Ishikawa (cell line): ENCODE data around the gene LUM.

Source experiments
- CEBPB ChIP-seq: IDR thresholded peaks from 2 replicates; pipeline ENCODE4 v1.6.1; 2012
- CREB1 ChIP-seq: IDR thresholded peaks from 2 replicates; pipeline ENCODE4 v1.6.1; 2012; ENCODE audit warnings: low read depth
- EGR1 ChIP-seq: IDR thresholded peaks from 2 replicates; pipeline ENCODE4 v1.6.1; 2012
- EP300 ChIP-seq: IDR thresholded peaks from 2 replicates; pipeline ENCODE4 v1.6.1; 2012; ENCODE audit warnings: borderline replicate concordance
- FOXM1 ChIP-seq: IDR thresholded peaks from 2 replicates; pipeline ENCODE4 v1.6.1; 2012; ENCODE audit warnings: low read depth, borderline replicate concordance
- RAD21 ChIP-seq: IDR thresholded peaks from 2 replicates; pipeline ENCODE4 v1.6.1; 2012; ENCODE audit warnings: low read depth
- TCF12 ChIP-seq: IDR thresholded peaks from 2 replicates; pipeline ENCODE4 v1.6.1; 2012; ENCODE audit warnings: low read depth
- TEAD4 ChIP-seq: IDR thresholded peaks from 2 replicates; pipeline ENCODE4 v1.6.1; 2012
- YY1 ChIP-seq: IDR thresholded peaks from 2 replicates; pipeline ENCODE4 v1.6.1; 2012; ENCODE audit warnings: low read depth
- ZBTB7A ChIP-seq: IDR thresholded peaks from 2 replicates; pipeline ENCODE4 v1.6.1; 2012; ENCODE audit warnings: low read depth
- TF ChIP-seq, protein P1 (sequence below): IDR thresholded peaks from 2 replicates; pipeline ENCODE4 v1.6.1; 2012

DNA sequence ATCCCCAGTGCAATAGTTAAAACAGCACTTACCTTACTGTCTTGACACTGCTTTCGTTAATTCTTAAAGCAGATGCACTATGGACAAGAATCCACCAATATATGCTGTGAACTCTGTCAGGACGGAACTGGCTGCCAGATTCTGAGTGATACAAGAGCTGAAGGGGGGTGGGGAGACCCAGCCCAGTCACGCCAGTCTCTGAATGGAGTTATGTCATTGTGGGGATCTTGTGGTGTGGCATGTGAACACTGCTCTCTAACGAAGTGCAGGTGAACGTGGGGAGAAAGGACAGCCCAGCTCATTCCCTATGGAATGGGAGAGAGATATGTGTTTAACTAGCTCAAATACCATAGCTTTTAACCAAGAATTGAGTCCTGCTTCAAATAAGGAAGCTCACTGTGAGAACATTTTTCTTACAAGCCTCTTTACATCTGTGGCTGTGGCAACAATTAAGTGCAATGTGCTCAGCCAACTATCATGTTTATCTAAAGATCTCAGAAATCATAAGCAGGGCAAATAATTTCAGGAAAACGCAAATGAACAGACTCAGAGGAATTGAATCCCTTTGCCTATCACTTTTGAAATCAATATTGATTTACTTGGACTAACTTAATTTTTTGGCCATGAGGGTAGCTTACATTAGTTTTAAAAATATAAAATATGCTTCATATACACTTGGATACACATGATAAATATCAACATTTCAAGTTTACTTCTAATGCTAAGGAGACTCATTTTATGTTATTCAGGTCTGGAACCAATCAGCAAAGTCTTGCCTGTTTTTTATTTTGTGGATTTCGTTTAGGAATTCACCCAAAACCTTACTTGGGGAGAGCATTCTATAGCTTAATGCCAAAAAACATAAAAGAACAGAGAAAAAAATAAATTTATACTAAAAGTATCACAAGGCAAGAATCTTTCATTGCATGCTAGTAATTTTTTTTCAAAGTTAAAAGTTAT lies at the start of gene LUM:
- TF ChIP-seq TEAD4 (no peak), RAD21 (no peak), CEBPB (no peak), TCF12 (no peak), ZBTB7A (no peak), EGR1 (no peak), FOXM1 (no peak), YY1 (no peak), EP300 (no peak), CREB1 (no peak)
- TF ChIP-seq, protein P1, sequence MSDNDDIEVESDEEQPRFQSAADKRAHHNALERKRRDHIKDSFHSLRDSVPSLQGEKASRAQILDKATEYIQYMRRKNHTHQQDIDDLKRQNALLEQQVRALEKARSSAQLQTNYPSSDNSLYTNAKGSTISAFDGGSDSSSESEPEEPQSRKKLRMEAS: no peak
